Activated naive CD4-positive, alpha-beta T cell treated with anti-CD3 and anti-CD28 coated beads, Interleukin-2, amount 50 U/mL, for 24 hours (primary cell): ENCODE measurements around the gene WDR45B.
A peak's percentile ranks its signal among the peaks of the same experiment; 100 is the strongest.
"Not testable (repeated sequence)": the region's sequence is repeated elsewhere in the genome, so short reads cannot be mapped to it uniquely, and the experiment has no call there.

Source experiments
- H3K27ac Mint-ChIP-seq: one replicate; pipeline ENCODE4 v1.8.0; 2021; ENCODE audit warnings: mild to moderate bottlenecking, mixed read lengths
- H3K27me3 Mint-ChIP-seq: one replicate; pipeline ENCODE4 v1.8.0; 2021; ENCODE audit warnings: mixed read lengths
- H3K36me3 Mint-ChIP-seq: one replicate; pipeline ENCODE4 v1.8.0; 2021; ENCODE audit warnings: mixed read lengths
- H3K4me1 Mint-ChIP-seq: one replicate; pipeline ENCODE4 v1.8.0; 2021; ENCODE audit warnings: mixed read lengths
- H3K4me3 Mint-ChIP-seq: one replicate; pipeline ENCODE4 v1.8.0; 2021; ENCODE audit warnings: mild to moderate bottlenecking, mixed read lengths
- H3K9me3 Mint-ChIP-seq: one replicate; pipeline ENCODE4 v1.8.0; 2021; ENCODE audit warnings: mixed read lengths

WDR45B gene

DNA sequence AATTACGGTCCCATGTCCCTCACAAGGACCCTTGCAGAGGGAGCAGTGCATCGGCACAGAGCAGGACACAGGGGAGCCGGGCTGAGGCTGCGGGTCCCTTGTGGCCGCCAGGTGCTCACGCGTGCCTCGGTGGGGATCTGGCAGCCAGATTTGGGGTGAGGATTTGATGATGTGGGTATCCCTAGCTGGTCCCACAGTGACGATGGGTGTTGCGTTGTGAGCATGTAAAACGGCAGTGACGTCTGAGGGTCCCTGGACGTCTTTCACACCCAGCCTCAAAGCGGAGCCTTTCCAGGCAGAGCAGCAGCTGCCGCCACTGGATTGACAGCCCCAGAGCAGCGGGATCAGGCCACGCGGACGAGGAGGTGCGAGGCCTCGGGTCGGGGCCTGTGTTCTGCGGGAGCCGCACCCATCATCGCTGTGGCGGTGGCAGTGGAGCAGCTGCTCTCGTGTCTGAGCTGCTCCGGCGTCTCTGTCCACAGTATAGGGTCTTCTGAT lies 54.6 kb downstream of the WDR45B start:
- Mint-ChIP-seq H3K4me3 (peak overlapping the region; percentile 76), H3K4me1 (peaks cover 39% of the 10 kb centered on the region), H3K27me3 (no peaks in the 10 kb centered on the region), H3K9me3 (no peaks in the 10 kb centered on the region), H3K27ac (peak overlapping the region; percentile 77), H3K36me3 (no peaks in the 10 kb centered on the region)

GRCh38 chr17:82592767-82593589 lies 55.3 kb downstream of the WDR45B start:
- H3K9me3 Mint-ChIP-seq = no peaks in the 10 kb centered on the region
- H3K27ac Mint-ChIP-seq = peak overlapping the region; percentile 87
- no peaks in the 10 kb centered on the region for H3K36me3 Mint-ChIP-seq
- H3K4me1 Mint-ChIP-seq = peaks cover 39% of the 10 kb centered on the region
- H3K27me3 Mint-ChIP-seq = no peaks in the 10 kb centered on the region
- peak overlapping the region; percentile 76 for H3K4me3 Mint-ChIP-seq

GRCh38 chr17:82592289-82592766 lies 55.9 kb downstream of the WDR45B start:
- Mint-ChIP-seq H3K4me1 (peaks cover 39% of the 10 kb centered on the region), H3K4me3 (peak overlapping the region; percentile 76), H3K9me3 (no peaks in the 10 kb centered on the region), H3K36me3 (no peaks in the 10 kb centered on the region), H3K27ac (peak overlapping the region; percentile 87), H3K27me3 (no peaks in the 10 kb centered on the region)

DNA sequence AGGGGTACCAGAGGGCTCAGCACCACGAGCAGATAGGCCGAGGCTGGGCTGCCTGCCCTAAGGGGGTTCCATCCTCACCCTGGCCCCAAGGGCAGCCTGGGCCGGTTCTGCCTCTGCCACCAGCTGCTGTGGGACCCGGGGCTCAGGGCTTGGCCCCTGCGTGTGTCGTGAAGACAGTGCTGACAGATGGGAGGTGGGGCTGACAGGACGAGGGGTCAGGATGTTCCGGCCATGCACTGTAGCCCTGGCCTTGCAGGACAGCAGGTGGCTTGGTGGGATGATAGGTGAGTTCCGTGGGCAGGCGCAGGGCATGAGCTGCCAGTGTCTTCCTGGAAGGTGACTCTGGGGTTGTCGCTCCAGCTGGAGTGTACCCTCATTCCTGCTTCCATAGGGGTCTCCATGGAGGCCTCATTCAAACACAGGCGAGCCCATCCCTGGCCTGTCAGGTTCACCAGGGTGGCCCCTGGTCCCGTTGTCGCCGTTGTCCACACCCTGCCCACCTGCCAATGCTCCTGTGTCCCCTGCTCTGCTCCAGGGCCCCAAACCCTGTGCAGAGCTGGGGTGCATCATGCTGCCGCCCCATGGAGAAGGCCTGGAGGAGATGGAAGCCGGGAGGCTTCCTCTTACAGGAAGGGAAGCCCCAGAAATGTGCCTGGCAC lies 57.2 kb downstream of the WDR45B start:
- H3K4me3 Mint-ChIP-seq = no peak overlapping the region
- H3K4me1 Mint-ChIP-seq = peaks cover 36% of the 10 kb centered on the region
- peaks cover 5% of the 10 kb centered on the region for H3K36me3 Mint-ChIP-seq
- H3K9me3 Mint-ChIP-seq = no peaks in the 10 kb centered on the region
- no peaks in the 10 kb centered on the region for H3K27me3 Mint-ChIP-seq
- H3K27ac Mint-ChIP-seq = no peak overlapping the region

DNA sequence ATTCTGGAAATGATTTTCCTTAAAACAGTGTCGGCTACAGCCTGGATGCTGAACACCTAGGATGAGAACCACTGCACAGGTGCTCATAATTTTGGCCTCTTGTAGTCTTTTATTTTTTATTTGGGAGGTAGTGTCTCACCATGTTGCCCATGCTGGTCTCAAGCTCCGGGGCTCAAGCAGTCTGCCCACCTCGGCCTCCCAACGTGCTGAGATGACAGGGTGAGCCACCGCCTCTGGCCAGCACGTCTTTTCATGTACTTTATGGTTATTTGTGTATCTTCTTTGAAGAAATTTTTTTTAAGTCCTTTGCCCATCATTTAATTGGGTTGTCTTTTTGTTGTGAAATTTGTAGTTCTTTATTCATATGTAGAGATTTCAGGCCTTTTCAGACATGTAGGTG lies 58.0 kb downstream of the WDR45B start:
- no peak overlapping the region for H3K4me3 Mint-ChIP-seq
- no peak overlapping the region for H3K27ac Mint-ChIP-seq
- no peaks in the 10 kb centered on the region for H3K27me3 Mint-ChIP-seq
- no peaks in the 10 kb centered on the region for H3K9me3 Mint-ChIP-seq
- peaks cover 36% of the 10 kb centered on the region for H3K4me1 Mint-ChIP-seq
- peaks cover 5% of the 10 kb centered on the region for H3K36me3 Mint-ChIP-seq

GRCh38 chr17:82589851-82590180 lies 58.4 kb downstream of the WDR45B start:
- Mint-ChIP-seq H3K9me3 (no peaks in the 10 kb centered on the region), H3K4me3 (no peak overlapping the region), H3K36me3 (peaks cover 5% of the 10 kb centered on the region), H3K27me3 (no peaks in the 10 kb centered on the region), H3K4me1 (peaks cover 36% of the 10 kb centered on the region), H3K27ac (no peak overlapping the region)

- Mint-ChIP-seq H3K27ac (no peak overlapping the region), H3K4me1 (peaks cover 23% of the 10 kb centered on the region), H3K36me3 (peaks cover 5% of the 10 kb centered on the region), H3K4me3 (no peak overlapping the region), H3K9me3 (no peaks in the 10 kb centered on the region), H3K27me3 (no peaks in the 10 kb centered on the region)
These were observed 59.7 kb downstream of the WDR45B start for GRCh38 chr17:82588266-82589175.

DNA sequence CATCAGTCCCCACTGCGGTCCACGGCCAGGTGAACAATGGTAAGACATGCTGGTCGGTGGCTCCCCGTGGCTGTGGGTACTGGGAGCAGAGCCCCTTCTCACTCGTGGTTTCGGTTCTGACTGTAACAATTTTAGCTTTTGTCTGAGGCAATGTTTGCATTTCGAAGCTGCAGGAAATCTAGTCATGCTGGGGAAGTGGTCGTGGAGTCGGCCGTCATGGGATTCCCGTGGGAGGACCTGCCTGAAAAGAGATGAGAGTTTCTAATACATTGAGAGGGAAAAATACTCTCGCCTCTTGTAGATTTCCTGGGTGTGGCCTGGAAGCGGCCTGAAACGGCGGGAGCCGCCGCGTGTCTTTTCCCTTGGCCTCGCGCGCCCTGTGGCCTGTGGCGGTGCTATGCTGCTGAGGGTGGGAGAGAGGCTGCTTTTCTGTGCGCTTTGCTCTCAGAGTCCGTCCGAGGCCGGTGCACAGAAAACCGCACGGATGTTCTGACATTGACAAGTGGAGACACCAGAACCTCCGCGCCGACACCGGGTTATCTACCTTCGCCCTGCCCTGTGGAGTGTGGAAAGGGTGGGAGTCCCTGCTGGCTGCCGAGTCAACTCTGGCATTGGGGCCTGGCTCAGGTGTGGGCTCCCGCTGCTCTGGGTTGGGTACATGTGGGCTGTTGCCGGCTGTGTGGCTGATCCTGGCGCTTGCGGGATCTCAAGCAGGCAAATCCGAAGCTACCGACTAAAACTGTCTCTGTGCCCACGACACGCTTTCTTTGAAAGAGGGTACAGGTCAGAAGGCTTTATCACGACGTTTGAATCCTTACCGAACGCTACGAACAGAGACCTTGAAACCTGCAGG lies 60.8 kb downstream of the WDR45B start:
- Mint-ChIP-seq H3K27ac (peak overlapping the region; percentile 6), H3K9me3 (no peaks in the 10 kb centered on the region), H3K36me3 (peaks cover 5% of the 10 kb centered on the region), H3K27me3 (no peaks in the 10 kb centered on the region), H3K4me1 (peaks cover 16% of the 10 kb centered on the region), H3K4me3 (no peak overlapping the region)

DNA sequence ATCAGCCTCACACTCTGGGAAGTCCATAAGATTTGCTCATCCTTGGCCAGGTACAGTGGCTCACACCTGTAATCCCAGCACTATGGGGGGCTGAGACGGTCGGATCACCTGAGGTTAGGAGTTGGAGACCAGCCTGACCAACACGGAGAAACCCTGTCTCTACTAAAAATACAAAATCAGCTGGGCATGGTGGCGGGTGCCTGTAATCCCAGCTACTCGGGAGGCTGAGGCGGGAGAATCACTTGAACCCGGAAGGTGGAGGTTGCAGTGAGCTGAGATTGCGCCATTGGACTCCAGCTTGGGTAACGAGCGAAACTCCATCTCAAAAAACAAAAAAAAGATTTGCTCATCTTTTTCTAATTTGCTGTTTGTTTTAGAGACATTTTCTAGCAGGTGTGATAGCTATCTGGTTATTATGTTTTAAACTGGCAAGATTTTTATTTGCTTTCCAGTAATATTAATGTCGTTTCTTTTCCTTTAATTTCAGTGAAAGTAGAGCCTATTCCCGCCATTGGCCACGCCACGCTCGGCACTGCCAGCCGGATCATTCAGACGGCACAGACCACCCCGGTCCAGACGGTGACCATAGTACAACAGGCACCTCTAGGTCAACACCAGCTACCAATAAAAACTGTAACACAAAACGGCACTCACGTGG lies 61.5 kb downstream of the WDR45B start:
- Mint-ChIP-seq H3K9me3 (no peaks in the 10 kb centered on the region), H3K36me3 (peaks cover 5% of the 10 kb centered on the region), H3K4me3 (no peak overlapping the region), H3K4me1 (peaks cover 8% of the 10 kb centered on the region), H3K27me3 (no peaks in the 10 kb centered on the region), H3K27ac (peak overlapping the region; percentile 77)

GRCh38 chr17:82585935-82586575 lies 62.2 kb downstream of the WDR45B start:
- H3K9me3 Mint-ChIP-seq, H3K27me3 Mint-ChIP-seq, H3K4me1 Mint-ChIP-seq, H3K4me3 Mint-ChIP-seq, H3K36me3 Mint-ChIP-seq: not testable (repeated sequence)
- H3K27ac Mint-ChIP-seq = peak overlapping the region; percentile 62

GRCh38 chr17:82583720-82584234 lies 64.5 kb downstream of the WDR45B start:
- Mint-ChIP-seq H3K4me1 (peaks cover 3% of the 10 kb centered on the region), H3K9me3 (no peaks in the 10 kb centered on the region), H3K27me3 (no peaks in the 10 kb centered on the region), H3K27ac (no peak overlapping the region), H3K36me3 (peaks cover 5% of the 10 kb centered on the region), H3K4me3 (no peak overlapping the region)

DNA sequence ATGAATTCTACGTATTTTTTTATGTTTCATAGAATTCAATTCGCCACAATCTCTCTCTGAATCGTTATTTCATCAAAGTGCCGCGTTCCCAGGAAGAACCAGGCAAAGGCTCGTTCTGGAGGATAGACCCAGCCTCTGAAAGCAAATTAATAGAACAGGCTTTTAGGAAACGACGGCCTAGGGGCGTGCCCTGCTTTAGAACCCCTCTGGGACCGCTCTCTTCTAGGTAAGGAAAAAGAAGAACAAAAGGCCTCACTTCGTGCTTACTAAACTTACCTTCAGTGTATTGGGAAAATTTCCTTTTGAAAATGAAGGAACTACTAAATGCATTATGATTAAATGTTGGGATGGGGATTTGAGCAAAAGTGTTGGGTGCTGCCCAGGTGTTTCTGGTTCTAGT lies 65.5 kb downstream of the WDR45B start:
- H3K4me1 Mint-ChIP-seq = peaks cover 3% of the 10 kb centered on the region
- no peak overlapping the region for H3K27ac Mint-ChIP-seq
- H3K36me3 Mint-ChIP-seq = peaks cover 5% of the 10 kb centered on the region

DNA sequence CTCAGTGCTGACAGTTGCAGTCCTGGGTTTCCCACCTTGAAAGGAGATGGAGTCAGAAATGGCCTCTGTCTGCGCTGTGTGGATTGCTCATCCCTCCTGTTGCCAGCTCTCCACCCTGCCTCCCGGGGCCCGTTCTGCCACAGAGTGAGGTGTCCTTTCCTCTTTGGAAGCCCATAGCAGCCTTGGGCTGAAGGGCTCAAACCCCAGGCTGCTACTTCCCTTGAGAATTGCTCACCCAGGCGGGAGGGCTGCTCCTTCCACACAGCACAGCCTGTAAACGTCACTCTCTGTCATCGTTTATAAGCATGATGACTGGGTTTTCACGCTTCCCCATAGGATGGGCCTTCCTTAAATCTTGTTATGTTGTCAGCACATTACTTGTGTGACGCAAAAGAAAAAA lies 66.0 kb downstream of the WDR45B start:
- Mint-ChIP-seq H3K9me3 (no peaks in the 10 kb centered on the region), H3K4me1 (peaks cover 3% of the 10 kb centered on the region), H3K27ac (no peak overlapping the region), H3K27me3 (no peaks in the 10 kb centered on the region), H3K4me3 (no peak overlapping the region), H3K36me3 (peaks cover 4% of the 10 kb centered on the region)

More for the DNA sequence above, 65.5 kb downstream of the WDR45B start:
- H3K9me3 Mint-ChIP-seq = no peaks in the 10 kb centered on the region
- no peak overlapping the region for H3K4me3 Mint-ChIP-seq
- H3K27me3 Mint-ChIP-seq = no peaks in the 10 kb centered on the region

DNA sequence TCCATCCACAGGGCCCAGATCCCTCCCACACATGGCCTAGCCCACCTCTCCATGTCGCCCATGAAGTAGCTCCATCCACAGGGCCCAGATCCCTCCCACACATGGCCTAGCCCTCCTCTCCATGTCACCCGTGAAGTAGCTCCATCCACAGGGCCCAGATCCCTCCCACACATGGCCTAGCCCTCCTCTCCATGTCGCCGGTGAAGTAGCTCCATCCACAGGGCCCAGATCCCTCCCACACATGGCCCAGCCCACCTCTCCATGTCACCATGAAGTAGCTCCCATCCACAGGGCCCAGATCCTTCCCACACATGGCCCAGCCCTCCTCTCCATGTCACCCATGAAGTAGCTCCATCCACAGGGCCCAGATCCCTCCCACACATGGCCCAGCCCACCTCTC lies 68.3 kb downstream of the WDR45B start:
- not testable (repeated sequence) for H3K27ac Mint-ChIP-seq, H3K4me1 Mint-ChIP-seq, H3K4me3 Mint-ChIP-seq, H3K36me3 Mint-ChIP-seq, H3K27me3 Mint-ChIP-seq, H3K9me3 Mint-ChIP-seq
